B cell (primary cell): Measurements from ENCODE around the gene AXDND1. TPM values are rescaled to one million over a fixed set of nuclear protein-coding genes. Genes with fewer than 3 reads are reported as not detected.
"Not testable (repeated sequence)": the region's sequence is repeated elsewhere in the genome, so short reads cannot be mapped to it uniquely, and the experiment has no call there.

Experiments used
- ATAC-seq: fragments of 200-7000 bp; cut with Tn5 transposase; one replicate; pipeline ENCODE4 v1.10.0; 2021; ENCODE audit warnings: low read depth, mild to moderate bottlenecking, moderate number of reproducible peaks, moderate library complexity
- CTCF ChIA-PET: fragments of 350-600 bp; sonication (Branson Sonifier 250); formaldehyde crosslinking; loops from one replicate; lab custom pipeline; 2021; ENCODE audit warnings: antibody characterized with exemption, inconsistent platforms; lab: Charles Lee
- POLR2A ChIA-PET: fragments of 350-600 bp; sonication (Branson Sonifier 250); formaldehyde crosslinking; loops from one replicate; lab custom pipeline; 2021; ENCODE audit warnings: antibody characterized with exemption; lab: Charles Lee
- DNase-seq: peaks from one replicate; pipeline ENCODE4 v3.0.0; 2013
- H2AFZ ChIP-seq: 2 replicates; pipeline ENCODE4 v1.6.1; 2012; ENCODE audit warnings: mild to moderate bottlenecking, low read depth, low read length; ENCODE audit not compliant: insufficient read depth, poor library complexity, severe bottlenecking
- H3K27ac ChIP-seq, 2 donors: 1 replicate in 1 of 2; 2 replicates in 1 of 2; pipeline ENCODE4 v1.5.1; 2012 to 2013; ENCODE audit warnings: low read length in 2 of 2, mild to moderate bottlenecking in 2 of 2, moderate library complexity in 1 of 2
- H3K27me3 ChIP-seq, 4 experiments: fragments of 200-600 bp in 1 of 4; sonication (generic) in 1 of 4; replicated peaks in 1 of 4; 1 replicate in 2 of 4; 2 replicates in 2 of 4; pipeline versions ENCODE4 v1.6.1 to v1.7.0; 2013 to 2016; ENCODE audit warnings: low read length in 3 of 4, mild to moderate bottlenecking in 2 of 4, mixed read lengths in 1 of 4, moderate library complexity in 1 of 4; ENCODE audit not compliant: insufficient read depth in 4 of 4, control insufficient read depth in 3 of 4; ENCODE audit errors: control extremely low read depth in 1 of 4
- H3K36me3 ChIP-seq, 2 experiments: replicated peaks in 1 of 2; 1 replicate in 1 of 2; 2 replicates in 1 of 2; pipeline versions ENCODE4 v1.6.1 to v1.7.1; 2013; ENCODE audit warnings: low read length in 1 of 2; ENCODE audit not compliant: insufficient read depth in 2 of 2, control insufficient read depth in 1 of 2; ENCODE audit errors: control extremely low read depth in 1 of 2, extremely low read depth in 1 of 2
- H3K4me1 ChIP-seq, 2 donors: fragments of 200-600 bp in 1 of 2; sonication (generic) in 1 of 2; 1 replicate in 1 of 2; 2 replicates in 1 of 2; pipeline versions ENCODE4 v1.5.1 to v1.6.1; 2013 to 2017; ENCODE audit warnings: low read length in 2 of 2; ENCODE audit not compliant: control insufficient read depth in 2 of 2, insufficient read depth in 2 of 2
- H3K4me2 ChIP-seq: replicated peaks from 2 replicates; pipeline ENCODE3; 2012; ENCODE audit warnings: mild to moderate bottlenecking, low read depth, low read length; ENCODE audit not compliant: poor library complexity, severe bottlenecking
- H3K4me3 ChIP-seq, 5 experiments: fragments of 200-600 bp in 1 of 5; sonication (generic) in 1 of 5; 1 replicate in 3 of 5; 2 replicates in 2 of 5; pipeline versions ENCODE4 v1.5.1 to v1.7.0; 2011 to 2016; ENCODE audit warnings: low read length in 4 of 5, mild to moderate bottlenecking in 4 of 5, low read depth in 2 of 5, control low read depth in 1 of 5, moderate library complexity in 1 of 5; ENCODE audit not compliant: insufficient read depth in 1 of 5; ENCODE audit errors: control extremely low read depth in 1 of 5, extremely low read depth in 1 of 5
- H3K79me2 ChIP-seq: fragments of 200-600 bp; sonication (generic); one replicate; pipeline ENCODE4 v1.6.0; 2016; ENCODE audit warnings: low read length; ENCODE audit not compliant: control insufficient read depth, insufficient read depth
- H3K9ac ChIP-seq: fragments of 200-600 bp; sonication (generic); 2 replicates; pipeline ENCODE4 v1.6.1; 2017; ENCODE audit warnings: mild to moderate bottlenecking, low read length, moderate library complexity
- H3K9me3 ChIP-seq, 3 donors: one replicate each; pipeline versions ENCODE4 v1.6.1 to v1.7.1; 2013; ENCODE audit warnings: low read length in 2 of 3; ENCODE audit not compliant: control insufficient read depth in 2 of 3, insufficient read depth in 1 of 3; ENCODE audit errors: control extremely low read depth in 1 of 3
- H4K20me1 ChIP-seq: 2 replicates; pipeline ENCODE4 v1.6.0; 2012; ENCODE audit warnings: mild to moderate bottlenecking, low read length; ENCODE audit not compliant: insufficient read depth, control insufficient read depth, poor library complexity, severe bottlenecking
- H3K27ac Mint-ChIP-seq: one replicate; pipeline ENCODE4 v1.8.0; 2021; ENCODE audit warnings: mixed read lengths
- H3K27me3 Mint-ChIP-seq: one replicate; pipeline ENCODE4 v1.8.0; 2021; ENCODE audit warnings: mixed read lengths
- H3K4me1 Mint-ChIP-seq: one replicate; pipeline ENCODE4 v1.8.0; 2021; ENCODE audit warnings: mixed read lengths
- H3K4me3 Mint-ChIP-seq: one replicate; pipeline ENCODE4 v1.8.0; 2021; ENCODE audit warnings: mixed read lengths
- H3K9me3 Mint-ChIP-seq: one replicate; pipeline ENCODE4 v1.8.0; 2022; ENCODE audit warnings: mixed read lengths; ENCODE audit not compliant: insufficient read depth
- CTCF ChIP-seq: fragments of 200-600 bp; IDR thresholded peaks from one replicate; pipeline ENCODE4 v1.8.0; 2022; ENCODE audit warnings: antibody characterized with exemption, mild to moderate bottlenecking
- EZH2 ChIP-seq: IDR thresholded peaks from 2 replicates; pipeline ENCODE4 v1.6.1; 2012; ENCODE audit warnings: borderline replicate concordance, low read depth, mild to moderate bottlenecking, moderate library complexity, low read length; ENCODE audit not compliant: insufficient read depth, poor library complexity, severe bottlenecking
- WGBS: methylation state at CpG from one replicate; pipeline ENCODE4 v1.1.5; 2013; ENCODE audit warnings: missing lambda C conversion rate; ENCODE audit not compliant: insufficient coverage; 5-methylcytosine and 5-hydroxymethylcytosine counted together
- intact Hi-C: fragments of 100-400 bp; cut with micrococcal nuclease; formaldehyde crosslinking; loops from one replicate; pipeline ENCODE4 v1.10.0; 2022
- polyA plus RNA-seq: library from polyadenylated mRNA; depleted of rRNA; stranded (reverse); fragments of >200 nt; gene quantifications from 2 replicates; pipeline ENCODE4 v1.2.3, GENCODE V29; 2012
- total RNA-seq, 2 donors: library from RNA; stranded (reverse); fragments of 120-200 nt in 1 of 2; gene quantifications; 1 replicate in 1 of 2; 2 replicates in 1 of 2; pipeline versions ENCODE4 v1.2.3 to v1.2.4, GENCODE V29; 2013 to 2022

Gene AXDND1
- total and polyA plus RNA-seq, 2 donors (not counting 1 experiment from before 2014, with no cell fraction given), result 0.40 to 1.1 TPM

GRCh38 chr1:179441501-179441900 lies 75.7 kb downstream of the AXDND1 start:
- Histone ChIP-seq H3K27ac (no peak overlapping the region), H3K9me3 (no peaks in the 10 kb centered on the region), H4K20me1 (no peaks in the 10 kb centered on the region), H3K27me3 (no peaks in the 10 kb centered on the region), H3K4me2 (no peak overlapping the region), H3K36me3 (no peaks in the 10 kb centered on the region), H3K4me3 (no peak overlapping the region), H3K4me1 (no peaks in the 10 kb centered on the region), H3K79me2 (no peaks in the 10 kb centered on the region), H2AFZ (no peak overlapping the region), H3K9ac (no peak overlapping the region)
- POLR2A ChIA-PET, result no interaction called here
- 87% methylated on average over 5 of the region's 6 CpGs for WGBS
- CTCF ChIA-PET, result no interaction called here
- intact Hi-C loops, result no loop called here
- Mint-ChIP-seq H3K27ac (no peak overlapping the region), H3K27me3 (peaks cover 5% of the 10 kb centered on the region), H3K9me3 (no peaks in the 10 kb centered on the region), H3K4me1 (peaks cover 2% of the 10 kb centered on the region), H3K4me3 (no peak overlapping the region)
- no peak for ATAC-seq
- no peak for DNase-seq
- TF ChIP-seq CTCF (no peak), EZH2 (no peak)

- H3K27ac ChIP-seq, H3K4me1 Mint-ChIP-seq, H3K79me2 ChIP-seq, H4K20me1 ChIP-seq, H3K9ac ChIP-seq, H3K4me3 Mint-ChIP-seq, H3K9me3 Mint-ChIP-seq, DNase-seq, H3K27me3 Mint-ChIP-seq, H3K27me3 ChIP-seq, H3K9me3 ChIP-seq, H2AFZ ChIP-seq, H3K27ac Mint-ChIP-seq, H3K36me3 ChIP-seq, ATAC-seq, H3K4me2 ChIP-seq, CTCF ChIA-PET, intact Hi-C loops, POLR2A ChIA-PET, H3K4me1 ChIP-seq, H3K4me3 ChIP-seq: not testable (repeated sequence)
- WGBS, result 85% methylated on average over 8 of the region's 10 CpGs
These were observed 77.1 kb downstream of the AXDND1 start for GRCh38 chr1:179442846-179443245.
